SK-N-SH (cell line): Measurements from ENCODE around the gene CDH4. TPM values are rescaled to one million over a fixed set of nuclear protein-coding genes. Genes with fewer than 3 reads are reported as not detected.

Experiments used
- CTCF ChIA-PET: fragments of 300-600, 350-600 bp; formaldehyde crosslinking; extraction: SDS; loops from one replicate; lab custom pipeline; 2021; lab: Yijun Ruan, JAX
- POLR2A ChIA-PET: fragments of 350-600 bp; sonication (Branson Sonifier 250); formaldehyde crosslinking; extraction: SDS; loops from one replicate; lab custom pipeline; 2020; ENCODE audit warnings: antibody characterized with exemption, inconsistent platforms; lab: Yijun Ruan, JAX
- DNase-seq: peaks from one replicate; pipeline ENCODE4 v3.0.0; 2012
- H2AFZ ChIP-seq: fragments of 200-600 bp; sonication (generic); 2 replicates; pipeline ENCODE4 v1.8.1; 2016; ENCODE audit warnings: antibody characterized with exemption, mild to moderate bottlenecking, low read depth
- H3F3A ChIP-seq: fragments of 200-600 bp; sonication (generic); replicated peaks from 2 replicates; pipeline ENCODE3; 2016; ENCODE audit warnings: antibody characterized with exemption, mild to moderate bottlenecking; ENCODE audit not compliant: insufficient read depth
- H3K27ac ChIP-seq, 2 experiments: fragments of 200-500 bp in 1 of 2; fragments of 200-600 bp in 1 of 2; sonication (Bioruptor generic) in 1 of 2; sonication (generic), shearing (Covaris generic) in 1 of 2; 2 replicates each; pipeline versions ENCODE4 v1.5.1 to v1.6.1; 2014 to 2016; ENCODE audit warnings: low read depth in 2 of 2, inconsistent platforms in 1 of 2, low read length in 1 of 2, mild to moderate bottlenecking in 1 of 2, mixed read lengths in 1 of 2
- H3K27me3 ChIP-seq: fragments of 200-600 bp; sonication (generic), shearing (Covaris generic); 2 replicates; pipeline ENCODE4 v1.6.1; 2016; ENCODE audit warnings: mixed run types; ENCODE audit not compliant: insufficient read depth
- H3K36me3 ChIP-seq, 2 experiments: fragments of 200-500 bp in 1 of 2; fragments of 200-600 bp in 1 of 2; sonication (Bioruptor generic) in 1 of 2; sonication (generic) in 1 of 2; replicated peaks in 1 of 2; 2 replicates each; pipeline versions ENCODE3 to v1.5.1; 2014 to 2016; ENCODE audit warnings: low read length in 1 of 2, mild to moderate bottlenecking in 1 of 2; ENCODE audit not compliant: insufficient read depth in 2 of 2, control insufficient read depth in 1 of 2
- H3K4me1 ChIP-seq, 2 experiments: fragments of 200-500 bp in 1 of 2; fragments of 200-600 bp in 1 of 2; sonication (Bioruptor generic) in 1 of 2; sonication (generic), shearing (Covaris generic) in 1 of 2; 2 replicates each; pipeline versions ENCODE4 v1.5.1 to v1.6.1; 2014 to 2016; ENCODE audit warnings: low read depth in 1 of 2, low read length in 1 of 2, mixed run types in 1 of 2; ENCODE audit not compliant: insufficient read depth in 2 of 2, control insufficient read depth in 1 of 2
- H3K4me2 ChIP-seq: fragments of 200-600 bp; sonication (generic), shearing (Covaris generic); 2 replicates; pipeline ENCODE4 v1.6.1; 2017; ENCODE audit warnings: mixed run types
- H3K4me3 ChIP-seq, 2 experiments: fragments of 200-500 bp in 1 of 2; fragments of 200-600 bp in 1 of 2; sonication (Bioruptor generic) in 1 of 2; sonication (generic), shearing (Covaris generic) in 1 of 2; 2 replicates each; pipeline versions ENCODE4 v1.5.1 to v1.8.1; 2014 to 2016; ENCODE audit warnings: low read depth in 2 of 2, inconsistent platforms in 1 of 2, low read length in 1 of 2, mild to moderate bottlenecking in 1 of 2, mixed read lengths in 1 of 2, moderate library complexity in 1 of 2
- H3K79me2 ChIP-seq: fragments of 200-600 bp; sonication (generic); 2 replicates; pipeline ENCODE4 v1.8.1; 2017; ENCODE audit warnings: mild to moderate bottlenecking; ENCODE audit not compliant: insufficient read depth
- H3K9ac ChIP-seq: fragments of 200-600 bp; sonication (generic); 2 replicates; pipeline ENCODE4 v1.6.1; 2017; ENCODE audit warnings: mixed run types
- H3K9me2 ChIP-seq: fragments of 200-600 bp; sonication (generic); 2 replicates; pipeline ENCODE4 v1.6.1; 2017; ENCODE audit warnings: mixed run types
- H3K9me3 ChIP-seq: fragments of 200-600 bp; sonication (generic); 2 replicates; pipeline ENCODE4 v1.6.1; 2017; ENCODE audit warnings: mixed run types, mild to moderate bottlenecking, moderate library complexity
- H4K20me1 ChIP-seq: fragments of 200-600 bp; sonication (generic); 2 replicates; pipeline ENCODE4 v1.6.1; 2017; ENCODE audit warnings: mild to moderate bottlenecking, mixed run types; ENCODE audit not compliant: insufficient read depth
- CHD2 ChIP-seq: fragments of 150-350 bp; IDR thresholded peaks from 2 replicates; pipeline ENCODE4 v1.6.1; 2018; ENCODE audit warnings: low read length; ENCODE audit not compliant: partially characterized antibody
- CTCF ChIP-seq: fragments of 200-600 bp; sonication (generic); IDR thresholded peaks from 2 replicates; pipeline ENCODE4 v1.6.1; 2017; ENCODE audit warnings: antibody characterized with exemption, mild to moderate bottlenecking, moderate library complexity
- ELF1 ChIP-seq: IDR thresholded peaks from 2 replicates; pipeline ENCODE4 v1.4.0; 2012
- EP300 ChIP-seq, 2 experiments: IDR thresholded peaks; 2 replicates each; pipeline versions ENCODE4 v1.4.0 to v1.6.1; 2012; ENCODE audit warnings: borderline replicate concordance in 1 of 2, low read depth in 1 of 2, low read length in 1 of 2
- GATA2 ChIP-seq: sonication (generic); formaldehyde crosslinking; IDR thresholded peaks from 2 replicates; pipeline ENCODE4 v1.5.0; 2020; ENCODE audit warnings: mild to moderate bottlenecking, missing genetic modification reagents
- NRF1 ChIP-seq: IDR thresholded peaks from 2 replicates; pipeline ENCODE4 v1.6.1; 2012; ENCODE audit warnings: low read depth, mild to moderate bottlenecking, low read length
- POLR2AphosphoS5 ChIP-seq: IDR thresholded peaks from 2 replicates; pipeline ENCODE4 v1.6.1; 2012; ENCODE audit warnings: low read depth, low read length
- RAD21 ChIP-seq: IDR thresholded peaks from 2 replicates; pipeline ENCODE4 v1.6.1; 2012; ENCODE audit warnings: mild to moderate bottlenecking, low read length
- REST ChIP-seq: IDR thresholded peaks from 2 replicates; pipeline ENCODE4 v1.6.1; 2012; ENCODE audit warnings: mild to moderate bottlenecking, low read depth, low read length, moderate library complexity
- RFX5 ChIP-seq: IDR thresholded peaks from 2 replicates; pipeline ENCODE4 v1.6.1; 2012; ENCODE audit warnings: mild to moderate bottlenecking, improper control_type of control experiment, low read length
- SIN3A ChIP-seq: IDR thresholded peaks from 2 replicates; pipeline ENCODE4 v1.6.1; 2012; ENCODE audit warnings: low read depth, mild to moderate bottlenecking, low read length, moderate library complexity, borderline replicate concordance
- TAF1 ChIP-seq: IDR thresholded peaks from 2 replicates; pipeline ENCODE4 v1.6.1; 2012; ENCODE audit warnings: low read depth, mild to moderate bottlenecking, low read length, moderate library complexity, borderline replicate concordance
- TCF12 ChIP-seq: IDR thresholded peaks from 2 replicates; pipeline ENCODE4 v1.4.0; 2012
- USF1 ChIP-seq: IDR thresholded peaks from 2 replicates; pipeline ENCODE4 v1.4.0; 2012; ENCODE audit warnings: low read depth, borderline replicate concordance
- USF2 ChIP-seq: fragments of 150-350 bp; IDR thresholded peaks from 2 replicates; pipeline ENCODE4 v1.6.1; 2017; ENCODE audit warnings: antibody characterized with exemption, low read length, low read depth, borderline replicate concordance
- YY1 ChIP-seq: IDR thresholded peaks from 2 replicates; pipeline ENCODE4 v1.4.0; 2012; ENCODE audit warnings: low read depth, mild to moderate bottlenecking
- WGBS: methylation state at CpG from one replicate; pipeline ENCODE4 v1.1.6; 2017; ENCODE audit warnings: low lambda C conversion rate; 5-methylcytosine and 5-hydroxymethylcytosine counted together
- polyA plus RNA-seq, 3 experiments: library from polyadenylated mRNA; depleted of rRNA; stranded (reverse); fragments of >200 nt; gene quantifications; 2 replicates each; pipeline ENCODE4 v1.2.3, GENCODE V29; 2012

CDH4 gene
- polyA plus RNA-seq, 1 of the 3 experiments (the other 2 are of a cell fraction) = not detected

GRCh38 chr20:61801857-61802442, 549.9 kb downstream of the CDH4 start (continued):
- TF ChIP-seq RFX5 = no peak
- TF ChIP-seq RAD21 = no peak
- TF ChIP-seq SIN3A = no peak
- TF ChIP-seq EP300 (IDR thresholded peaks at IDR 0.05; ENCODE audit: borderline replicate concordance in 1 of 2, low read depth in 1 of 2, low read length in 1 of 2) = no peak

- WGBS = 75% methylated on average over 32 of the region's 36 CpGs
- Histone ChIP-seq H3K9ac (no peak overlapping the region), H3K4me1 (no peaks in the 10 kb centered on the region), H3K27me3 (no peaks in the 10 kb centered on the region), H3K79me2 (no peaks in the 10 kb centered on the region), H3K9me2 (no peaks in the 10 kb centered on the region), H4K20me1 (no peaks in the 10 kb centered on the region), H3K4me3 (no peak overlapping the region), H2AFZ (no peak overlapping the region), H3K36me3 (no peaks in the 10 kb centered on the region), H3K27ac (no peak overlapping the region), H3K4me2 (no peak overlapping the region), H3K9me3 (no peaks in the 10 kb centered on the region), H3F3A (no peaks in the 10 kb centered on the region)
- POLR2A ChIA-PET = no interaction called here
- CTCF ChIA-PET = no interaction called here
- TF ChIP-seq USF1 (no peak), ELF1 (no peak), USF2 (no peak), CTCF (no peak), CHD2 (no peak), TAF1 (no peak), YY1 (no peak), POLR2AphosphoS5 (no peak), NRF1 (no peak), EP300 (IDR thresholded peaks at IDR 0.05; ENCODE audit: borderline replicate concordance in 1 of 2, low read depth in 1 of 2, low read length in 1 of 2) (no peak), GATA2 (CRISPR knock-in tag) (no peak), TCF12 (no peak), REST (no peak)
- no peak for DNase-seq
Measured at GRCh38 chr20:61802721-61803311, 550.8 kb downstream of the CDH4 start.
